GM18870 (cell line): Measurements from ENCODE around the gene BAIAP2.
"Not testable (repeated sequence)": the region's sequence is repeated elsewhere in the genome, so short reads cannot be mapped to it uniquely, and the experiment has no call there.

Experiments used
- ATAC-seq: cut with Tn5 transposase; IDR thresholded peaks from one replicate; pipeline ENCODE4 v1.9.1; 2021; ENCODE audit warnings: moderate library complexity; ENCODE audit not compliant: unreplicated experiment

Gene BAIAP2

DNA sequence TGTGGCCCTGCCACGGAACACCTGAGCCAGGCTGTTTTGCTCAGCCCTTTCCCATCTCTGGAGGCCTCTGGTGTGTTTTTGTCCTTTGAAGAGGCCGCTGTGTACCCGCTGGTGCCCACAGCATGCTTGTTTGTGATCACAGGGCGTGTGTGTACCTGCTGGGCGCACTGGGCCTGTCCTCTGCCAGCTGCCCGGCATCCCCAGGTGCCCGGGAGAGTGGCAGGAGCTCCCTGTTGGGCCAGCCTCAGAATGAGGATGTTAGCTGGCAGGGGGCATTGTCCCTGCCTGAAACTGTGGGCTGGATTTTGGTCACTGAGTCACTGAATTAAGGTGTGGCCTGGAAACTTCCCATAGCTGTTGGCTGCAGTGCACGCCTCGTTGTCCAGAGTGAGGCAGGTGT lies 31.1 kb downstream of the BAIAP2 start:
- ATAC-seq: no peak

DNA sequence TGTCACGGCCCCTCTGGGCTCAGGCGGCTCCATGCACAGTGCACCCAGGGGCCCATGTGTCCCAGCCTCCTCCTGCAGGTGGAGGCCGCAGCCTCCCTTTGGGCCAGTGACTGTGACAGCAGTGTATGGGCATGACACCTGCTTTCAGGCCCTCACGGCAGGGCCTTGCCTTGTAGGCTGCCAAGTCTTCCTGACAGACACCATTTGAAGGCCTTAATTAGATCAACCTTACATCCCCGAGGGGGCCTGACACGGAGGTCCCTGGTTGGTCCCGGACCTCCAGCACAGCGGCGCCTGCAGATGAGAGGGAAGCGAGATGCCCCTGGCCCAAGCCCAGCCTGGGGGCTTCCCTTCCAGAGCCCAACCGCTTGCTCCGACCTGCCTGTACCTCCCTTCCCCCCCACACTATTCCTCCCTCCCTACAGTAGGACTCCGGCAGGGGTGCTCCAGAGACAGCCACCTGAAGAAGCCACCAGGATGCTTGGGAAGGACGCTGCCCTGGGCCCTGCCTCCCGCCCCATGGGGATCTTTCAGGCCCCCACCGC lies 31.9 kb downstream of the BAIAP2 start:
- ATAC-seq: no peak

DNA sequence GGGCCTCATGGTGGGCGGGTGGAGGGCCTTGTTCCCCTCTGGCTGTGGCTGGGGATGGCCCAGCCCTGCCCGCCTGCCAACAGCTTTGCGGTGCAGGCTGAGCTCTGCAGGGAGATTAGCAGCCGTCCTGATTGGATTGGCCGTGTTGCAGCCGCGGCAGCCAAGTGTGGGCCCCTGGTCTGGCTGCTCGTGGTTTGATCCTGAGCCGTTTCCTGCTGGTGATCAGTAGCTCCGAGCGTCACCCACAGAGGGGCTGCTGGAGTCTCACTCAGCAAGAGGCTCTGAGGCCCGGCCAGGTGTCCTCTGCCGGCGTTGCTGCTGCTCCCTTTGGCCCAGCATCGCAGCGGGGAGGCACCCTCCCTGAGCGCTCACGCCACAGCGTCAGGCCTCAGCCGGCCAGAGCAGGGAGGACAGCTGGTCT lies 32.5 kb downstream of the BAIAP2 start:
- no peak for ATAC-seq

DNA sequence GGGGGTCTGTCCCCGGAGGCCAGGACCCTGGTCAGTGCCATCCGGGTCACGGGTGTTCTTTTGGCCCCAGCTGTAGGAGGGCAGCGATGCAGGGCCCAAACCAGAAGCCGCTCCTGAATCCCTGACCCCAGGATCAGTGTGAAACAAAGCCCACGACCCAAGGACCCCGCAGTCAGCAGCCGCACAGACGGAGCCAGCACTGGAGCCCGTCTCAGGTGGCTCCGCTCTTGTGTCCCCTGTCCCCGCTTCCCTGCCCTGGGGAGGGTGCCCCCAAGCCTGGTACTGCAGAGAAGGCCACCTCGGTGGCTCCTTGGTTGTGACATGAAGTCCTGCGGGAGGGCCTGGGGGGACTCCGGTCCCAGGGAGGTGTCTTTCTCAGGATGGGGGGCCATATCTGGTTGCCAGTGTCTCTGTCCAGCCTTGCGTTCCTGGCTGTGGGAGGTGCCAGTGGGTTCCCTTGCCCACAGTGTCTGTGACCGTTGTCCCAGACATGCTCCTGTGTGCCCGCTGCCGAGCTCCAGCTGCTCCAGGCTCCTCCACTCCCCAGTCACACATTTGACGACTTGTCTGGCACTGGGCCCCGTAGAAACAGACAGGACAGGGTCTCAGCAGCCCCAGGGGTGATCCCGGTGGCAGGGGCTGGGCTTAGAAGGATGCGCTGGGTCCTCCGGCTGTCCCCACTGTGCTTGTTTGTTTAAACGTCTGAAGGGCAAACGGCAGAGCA lies 33.6 kb downstream of the BAIAP2 start:
- ATAC-seq: no peak

DNA sequence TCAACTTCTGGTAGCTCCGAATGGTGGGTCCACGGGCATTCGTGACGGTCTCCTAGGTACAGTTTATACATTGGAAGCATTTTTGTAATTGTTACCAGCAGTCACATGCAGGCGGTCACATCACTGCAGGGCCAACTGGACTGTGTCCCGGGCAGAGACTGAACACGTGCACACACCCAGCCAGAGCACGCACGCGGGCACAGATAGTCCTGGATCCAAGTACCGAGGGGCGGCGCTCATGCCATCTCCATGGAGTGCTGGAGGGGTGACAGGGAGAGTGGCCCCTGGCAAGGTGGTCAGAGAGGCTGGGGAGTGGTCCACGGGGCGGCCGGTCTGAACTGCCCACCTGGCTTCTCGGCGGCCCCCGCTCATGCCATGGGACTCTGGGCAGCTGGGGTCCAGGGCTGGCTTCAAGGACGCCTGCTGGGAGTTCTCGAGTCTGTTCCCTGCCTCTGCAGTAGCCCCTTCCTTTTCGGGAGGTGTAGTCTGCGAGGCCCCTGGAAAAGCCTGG lies 34.2 kb downstream of the BAIAP2 start:
- no peak for ATAC-seq

DNA sequence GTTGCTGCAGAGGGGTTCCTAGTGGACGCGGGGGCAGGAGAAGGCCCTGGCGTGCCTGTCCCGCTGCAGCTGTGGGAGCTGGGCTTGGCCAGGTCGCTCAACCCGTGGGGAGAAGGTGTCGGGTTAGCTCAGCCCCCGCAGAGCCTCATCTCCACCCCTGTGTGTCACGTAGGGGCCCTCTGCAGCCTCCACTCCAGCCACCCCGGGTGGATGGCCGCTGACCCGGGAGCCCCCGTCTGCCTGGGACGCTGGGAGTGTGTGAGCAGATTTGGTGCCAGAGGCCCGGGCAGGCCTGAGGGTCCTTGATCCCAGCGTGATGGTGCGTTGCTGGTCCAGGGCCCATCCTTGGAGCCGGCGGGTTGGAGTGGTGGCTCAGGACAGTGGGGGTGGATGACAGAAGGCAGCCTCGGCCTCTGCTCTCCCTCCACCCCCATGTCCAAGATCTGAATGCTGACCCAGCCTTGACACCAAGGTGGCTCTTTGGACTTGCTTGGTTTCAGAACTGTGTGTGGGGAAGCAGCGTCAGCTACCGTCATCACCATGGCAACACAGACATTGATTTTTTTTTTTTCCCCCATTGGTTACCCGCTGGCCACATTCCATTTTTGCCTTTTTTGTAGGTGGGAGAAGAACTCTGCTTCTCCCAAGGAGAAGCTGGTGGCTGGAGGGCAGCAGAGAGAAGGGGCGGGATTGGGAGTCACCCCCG lies 35.7 kb downstream of the BAIAP2 start:
- no peak for ATAC-seq

DNA sequence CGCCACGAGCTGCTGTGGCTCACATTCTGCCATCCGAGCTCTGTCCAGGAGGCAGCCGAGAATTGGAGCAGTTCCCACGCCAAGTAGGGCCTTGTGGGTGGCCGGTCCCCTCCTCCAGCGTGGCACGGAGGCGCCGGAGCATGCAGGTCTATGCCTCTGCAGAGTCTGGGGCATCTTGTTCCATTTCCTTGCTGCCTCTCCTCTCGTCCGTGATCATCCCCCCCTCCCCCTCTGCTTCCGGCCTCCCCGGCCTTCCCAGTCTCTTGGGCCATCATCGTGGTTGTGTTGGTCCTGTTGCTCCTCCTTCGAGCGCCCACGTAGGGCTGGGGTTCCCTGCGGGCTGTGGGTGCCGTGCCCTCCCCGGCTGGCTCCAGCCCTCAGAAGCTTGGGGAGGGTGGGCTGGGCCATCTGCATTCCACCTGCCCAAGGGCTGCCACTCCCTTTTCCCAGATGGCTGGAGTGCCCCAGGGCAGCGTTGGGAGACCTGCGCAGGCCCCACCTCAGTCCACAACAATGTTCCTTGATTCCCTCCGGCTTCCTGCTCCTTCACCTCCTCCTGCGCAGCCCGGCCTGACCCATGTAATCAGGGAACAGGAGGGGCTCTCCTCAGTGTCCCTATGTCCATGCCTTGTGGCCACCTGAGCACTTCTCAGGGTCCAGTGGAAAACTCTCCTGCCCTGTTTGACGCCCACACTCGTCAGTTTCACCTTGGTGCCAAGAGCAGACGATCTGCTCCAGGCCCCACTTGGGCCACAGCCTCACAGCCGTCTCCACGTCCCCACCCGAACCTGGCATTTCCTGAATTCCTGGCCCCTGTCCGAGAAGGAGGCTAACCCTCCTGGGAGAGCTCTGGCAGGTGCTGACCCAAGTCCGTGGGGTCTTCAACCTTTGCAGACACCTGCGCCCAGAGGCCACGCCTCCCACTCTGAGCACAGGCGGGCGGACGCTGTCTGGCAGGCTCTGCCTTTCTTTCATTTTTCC lies 37.1 kb downstream of the BAIAP2 start:
- ATAC-seq: no peak

DNA sequence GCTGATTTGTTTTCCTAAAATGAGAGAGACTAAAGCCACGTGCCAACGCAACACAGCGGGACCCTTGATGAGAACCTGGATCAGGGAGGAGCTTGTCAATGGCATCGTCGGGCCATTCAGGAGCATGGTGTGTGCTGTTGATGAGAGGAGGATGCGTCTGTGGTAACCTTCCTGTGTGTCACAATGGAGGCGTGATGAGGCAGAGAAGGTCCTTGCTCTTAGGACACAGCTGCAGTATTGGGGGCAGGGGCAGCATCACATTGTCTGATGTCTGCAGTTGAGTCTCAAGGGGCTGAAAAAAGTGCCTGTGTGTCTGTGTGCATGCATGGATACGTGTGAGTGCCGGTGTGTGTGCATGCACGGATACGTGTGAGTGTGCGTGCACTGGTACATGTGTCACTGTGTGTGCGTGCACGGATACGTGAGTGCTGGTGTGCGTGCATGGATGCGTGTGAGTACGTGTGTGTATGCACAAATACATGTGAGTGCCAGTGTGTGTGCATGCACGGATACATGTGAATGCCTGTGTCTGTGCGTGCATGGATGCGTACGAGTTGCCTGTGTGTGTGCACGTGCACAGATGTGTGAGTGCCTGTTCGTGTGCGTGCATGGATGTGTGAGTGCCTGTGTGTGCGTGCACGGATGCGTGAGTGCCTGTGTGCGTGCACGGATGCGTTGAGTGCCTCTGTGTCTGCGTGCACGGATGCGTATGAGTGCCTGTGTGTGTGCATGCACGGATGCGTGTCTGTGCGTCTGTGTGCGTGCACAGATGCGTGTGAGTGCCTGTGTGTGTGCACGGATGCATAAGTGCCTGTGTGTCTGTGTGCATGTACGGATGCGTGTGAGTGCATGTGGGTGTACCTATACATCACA lies 39.3 kb downstream of the BAIAP2 start:
- ATAC-seq: no peak

DNA sequence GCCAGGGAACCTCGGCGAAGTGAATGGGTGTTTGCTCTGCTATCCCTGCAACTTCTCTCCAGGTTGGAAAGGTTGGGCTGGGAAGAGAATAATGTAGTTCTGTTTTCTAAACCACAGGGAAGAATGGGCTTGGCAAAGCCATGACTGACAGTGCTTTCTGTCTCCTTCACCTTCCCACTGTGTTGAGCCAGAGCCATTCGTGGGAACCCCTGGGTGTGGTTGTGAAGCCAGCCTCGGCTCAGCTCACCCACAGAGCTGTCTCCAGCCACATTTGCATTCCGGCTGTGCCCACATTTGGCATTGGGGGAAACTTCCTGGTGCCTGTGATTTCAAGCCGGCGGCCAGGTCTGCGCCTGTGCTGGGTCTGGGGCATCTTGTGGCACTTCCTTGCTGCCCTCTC lies 39.9 kb downstream of the BAIAP2 start:
- ATAC-seq: no peak

DNA sequence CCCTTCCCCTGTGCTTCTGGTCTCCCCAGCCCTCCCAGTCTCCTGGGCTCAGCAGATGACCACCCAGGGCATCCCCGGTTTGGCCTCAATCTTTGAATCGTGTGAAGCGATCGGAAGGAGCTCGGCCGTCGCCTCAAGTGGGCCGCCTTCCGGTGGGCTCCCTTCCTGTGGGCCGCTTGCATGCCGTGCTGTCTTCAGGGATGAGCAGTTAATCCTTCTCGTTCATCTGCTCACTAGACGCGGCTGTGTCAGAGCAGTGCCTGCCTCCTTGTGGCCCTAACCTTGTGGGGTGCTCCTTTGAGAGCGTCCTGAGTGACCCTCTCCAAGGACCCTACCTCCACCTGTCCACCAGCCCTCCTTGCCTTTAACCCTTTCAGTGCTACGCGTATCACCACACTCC lies 40.4 kb downstream of the BAIAP2 start:
- no peak for ATAC-seq

DNA sequence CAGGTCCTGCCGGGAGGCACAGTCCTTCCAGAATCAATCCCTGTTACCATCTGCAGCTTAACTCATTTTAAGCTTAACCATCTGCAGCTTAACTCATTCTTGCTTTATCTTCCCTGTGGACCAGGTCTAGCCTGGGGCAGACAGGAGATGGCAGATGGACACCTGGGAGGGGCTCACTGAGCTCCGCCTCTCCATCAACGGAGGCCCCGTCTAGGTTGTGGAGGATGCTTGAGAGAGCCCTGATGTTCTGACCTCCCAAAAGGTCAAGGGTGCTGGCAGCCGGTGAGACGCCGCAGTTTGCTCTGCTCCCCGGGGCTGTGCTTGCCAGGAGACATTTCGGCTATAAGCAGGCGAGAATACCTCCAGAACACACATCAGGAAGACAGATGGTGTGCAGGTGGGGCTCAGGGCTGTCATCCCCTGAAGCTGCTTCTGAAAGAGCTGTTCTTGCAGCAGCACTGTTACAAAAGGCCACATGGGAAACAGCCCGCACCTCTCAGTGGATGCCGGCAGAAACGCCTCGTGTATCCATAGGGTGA lies 41.3 kb downstream of the BAIAP2 start:
- no peak for ATAC-seq

DNA sequence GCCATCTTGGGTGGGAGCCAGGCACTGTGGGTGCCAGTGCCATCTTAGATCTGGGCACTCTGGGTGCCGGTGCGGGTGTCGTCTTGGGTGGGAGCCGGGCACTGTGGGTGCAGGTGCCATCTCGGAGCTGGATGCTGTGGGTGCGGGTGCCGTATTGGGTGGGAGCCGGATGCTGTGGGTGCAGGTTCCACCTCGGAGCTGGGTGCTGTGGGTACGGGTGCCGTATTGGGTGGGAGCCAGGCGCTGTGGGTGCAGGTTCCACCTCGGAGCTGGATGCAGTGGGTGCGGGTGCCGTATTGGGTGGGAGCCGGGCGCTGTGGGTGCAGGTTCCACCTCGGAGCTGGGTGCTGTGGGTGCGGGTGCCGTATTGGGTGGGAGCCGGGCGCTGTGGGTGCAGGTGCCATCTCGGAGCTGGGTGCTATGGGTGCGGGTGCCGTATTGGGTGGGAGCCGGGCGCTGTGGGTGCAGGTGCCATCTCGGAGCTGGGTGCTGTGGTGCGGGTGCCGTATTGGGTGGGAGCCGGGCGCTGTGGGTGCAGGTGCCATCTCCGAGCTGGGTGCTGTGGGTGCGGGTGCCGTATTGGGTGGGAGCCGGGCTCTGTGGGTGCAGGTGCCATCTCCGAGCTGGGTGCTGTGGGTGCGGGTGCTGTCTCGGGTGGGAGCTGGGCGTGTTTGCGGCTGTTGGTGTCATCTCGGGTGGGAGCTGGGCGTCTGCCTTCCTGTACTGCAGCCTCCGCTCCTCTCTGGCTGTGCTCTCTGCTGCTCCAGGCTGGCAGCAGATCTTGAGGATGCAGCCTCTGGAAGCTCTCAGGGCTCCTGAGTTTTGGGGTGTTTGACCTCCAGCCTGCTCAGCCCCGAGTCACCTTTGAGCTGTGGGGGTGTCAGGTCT lies 43.3 kb downstream of the BAIAP2 start:
- not testable (repeated sequence) for ATAC-seq

DNA sequence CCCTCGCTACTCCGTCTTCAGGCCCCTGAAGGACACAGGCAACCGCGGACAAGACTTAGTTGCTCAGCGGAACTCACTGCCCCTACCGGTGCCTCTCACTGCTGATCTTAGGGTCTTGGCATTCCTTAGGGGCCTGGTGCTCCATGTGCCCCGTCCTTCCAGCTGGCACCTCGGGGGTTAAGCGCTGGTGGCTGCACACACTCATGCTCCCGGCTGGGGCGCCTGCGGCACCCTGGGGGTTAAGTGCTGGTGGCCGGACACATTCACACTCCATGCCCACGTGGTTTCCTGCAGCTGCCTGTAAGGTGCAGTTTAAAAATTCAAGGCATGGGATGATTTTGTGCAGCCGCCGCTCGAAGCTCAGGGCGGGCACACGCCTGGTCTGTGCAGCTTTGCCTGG lies 45.1 kb downstream of the BAIAP2 start:
- ATAC-seq: no peak

DNA sequence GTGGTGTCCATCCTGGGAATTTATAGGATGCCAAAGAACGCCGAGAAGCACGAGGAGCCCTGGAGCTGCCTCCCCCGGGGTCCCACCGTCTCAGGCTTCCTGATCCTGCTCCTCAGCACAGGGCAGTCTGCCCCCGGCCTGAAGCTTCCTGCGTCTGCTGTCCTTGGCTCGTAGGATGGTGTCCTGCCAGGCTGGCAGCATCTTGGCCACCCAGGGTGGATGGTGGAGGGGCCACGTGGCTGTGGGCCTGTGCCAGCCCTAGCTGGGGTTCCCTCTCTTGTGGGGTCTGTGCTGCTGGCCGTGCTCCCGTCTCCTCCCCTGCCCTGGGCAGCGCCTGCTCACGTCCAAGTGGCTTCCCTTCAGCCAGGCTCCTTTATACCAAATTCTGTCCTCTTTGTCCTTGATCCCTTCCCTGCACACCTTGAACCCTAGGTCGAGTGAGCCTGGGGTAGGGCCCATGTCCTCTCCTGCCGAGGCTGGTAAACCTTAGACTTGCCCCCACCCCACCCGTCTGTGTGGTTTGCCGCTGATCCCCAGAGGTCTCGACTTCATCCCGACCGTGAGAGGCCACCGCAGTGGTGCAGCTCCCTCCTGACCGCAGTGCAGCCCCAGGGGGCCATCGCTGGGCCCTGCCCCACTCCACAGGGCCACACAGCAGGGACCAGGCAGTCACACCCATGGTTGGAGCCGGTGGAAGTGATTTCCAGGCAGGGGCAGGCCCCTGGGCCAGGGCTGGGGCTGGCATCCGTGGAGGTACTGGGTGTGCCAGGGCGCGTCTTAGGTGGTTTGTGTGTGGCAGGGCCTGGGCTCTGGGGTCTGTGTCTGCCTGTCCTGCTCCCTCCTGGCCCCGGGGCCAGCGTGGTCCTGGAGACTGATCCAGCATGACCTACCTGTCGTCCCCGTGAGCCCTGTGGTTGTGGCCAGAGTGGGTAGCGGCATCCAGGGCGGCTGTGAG lies 46.5 kb downstream of the BAIAP2 start:
- ATAC-seq: no peak

DNA sequence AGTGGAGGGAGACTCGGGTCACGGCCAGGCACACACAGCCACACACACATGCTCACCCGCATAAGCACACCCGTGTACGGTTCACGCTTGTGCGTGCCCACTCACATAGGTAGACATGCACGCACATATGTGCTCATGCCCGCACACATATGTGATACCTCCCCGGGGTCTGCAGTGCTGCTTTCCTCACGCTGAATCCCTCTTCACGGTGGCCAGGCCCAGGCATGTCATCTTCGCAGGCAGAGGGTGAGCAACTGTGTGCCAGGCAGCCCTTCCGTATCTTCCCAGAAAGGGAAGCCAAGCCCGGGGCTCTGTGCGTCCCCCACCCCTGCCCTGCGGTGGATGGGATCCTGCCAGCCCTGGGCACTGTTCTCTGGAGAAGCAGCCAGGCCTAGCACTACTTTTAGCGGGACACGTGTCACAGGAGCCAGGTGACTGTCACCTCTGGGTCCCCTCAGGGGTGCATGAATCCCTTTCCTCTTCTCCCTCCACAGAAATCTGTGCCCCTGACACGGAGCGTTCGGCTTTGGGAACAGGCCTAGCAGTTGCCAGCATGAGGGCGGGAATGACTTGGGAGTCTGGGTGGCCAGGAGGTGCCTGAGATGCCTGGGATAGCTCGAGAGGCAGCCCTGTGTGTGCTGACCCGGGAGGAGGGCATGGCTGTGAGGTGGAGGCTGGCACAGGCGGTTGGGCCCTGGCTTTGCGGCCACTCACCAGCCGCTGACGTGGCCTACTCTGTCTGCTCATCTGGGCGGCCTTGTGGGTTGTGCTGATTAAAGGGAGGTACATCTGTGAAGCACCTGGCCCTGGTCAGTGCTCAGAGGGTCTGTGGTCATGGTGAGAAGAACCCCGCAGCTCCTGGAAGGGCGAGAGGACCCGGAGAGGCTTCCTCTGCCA lies 47.5 kb downstream of the BAIAP2 start:
- no peak for ATAC-seq

DNA sequence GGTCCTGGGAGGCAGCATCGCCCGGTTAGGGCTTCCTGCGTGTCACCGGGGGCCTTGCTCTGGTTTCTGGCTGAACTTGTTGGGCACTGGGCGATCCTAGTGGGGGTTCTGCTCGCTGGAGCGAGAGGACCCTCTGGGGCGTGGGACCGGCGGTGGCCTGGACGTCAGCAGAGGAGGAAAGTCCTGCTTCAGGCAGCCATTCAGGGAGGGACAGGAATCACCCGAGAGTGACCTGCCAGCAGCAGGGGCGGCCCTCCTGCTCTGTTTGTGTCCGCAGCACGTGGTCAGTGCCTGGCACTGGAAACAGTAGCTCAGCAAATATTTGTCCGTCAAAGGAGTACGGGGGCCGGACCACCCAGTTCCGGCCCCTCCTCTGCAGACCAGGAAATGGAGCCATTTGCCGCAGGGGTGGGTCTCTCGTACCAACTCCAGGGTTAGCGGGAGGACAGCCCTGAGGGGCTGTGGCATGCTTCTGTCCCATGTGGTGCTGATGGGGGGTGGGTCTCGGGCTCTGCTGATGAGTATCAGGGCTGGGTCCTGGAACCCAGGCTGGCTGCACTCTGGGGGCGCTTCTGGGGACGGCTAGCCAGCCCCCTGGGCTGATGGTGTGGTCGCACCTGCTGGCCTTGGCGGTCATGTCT lies 48.3 kb downstream of the BAIAP2 start:
- ATAC-seq: no peak
